ENCODE results near the gene RAI1. TPM values are rescaled to one million over a fixed set of nuclear protein-coding genes. Genes with fewer than 3 reads are reported as not detected.
A peak's percentile ranks its signal among the peaks of the same experiment; 100 is the strongest.

RAI1 gene
- total RNA-seq, 2 donors from 2014 or later = 35.9 to 42.9 TPM

DNA sequence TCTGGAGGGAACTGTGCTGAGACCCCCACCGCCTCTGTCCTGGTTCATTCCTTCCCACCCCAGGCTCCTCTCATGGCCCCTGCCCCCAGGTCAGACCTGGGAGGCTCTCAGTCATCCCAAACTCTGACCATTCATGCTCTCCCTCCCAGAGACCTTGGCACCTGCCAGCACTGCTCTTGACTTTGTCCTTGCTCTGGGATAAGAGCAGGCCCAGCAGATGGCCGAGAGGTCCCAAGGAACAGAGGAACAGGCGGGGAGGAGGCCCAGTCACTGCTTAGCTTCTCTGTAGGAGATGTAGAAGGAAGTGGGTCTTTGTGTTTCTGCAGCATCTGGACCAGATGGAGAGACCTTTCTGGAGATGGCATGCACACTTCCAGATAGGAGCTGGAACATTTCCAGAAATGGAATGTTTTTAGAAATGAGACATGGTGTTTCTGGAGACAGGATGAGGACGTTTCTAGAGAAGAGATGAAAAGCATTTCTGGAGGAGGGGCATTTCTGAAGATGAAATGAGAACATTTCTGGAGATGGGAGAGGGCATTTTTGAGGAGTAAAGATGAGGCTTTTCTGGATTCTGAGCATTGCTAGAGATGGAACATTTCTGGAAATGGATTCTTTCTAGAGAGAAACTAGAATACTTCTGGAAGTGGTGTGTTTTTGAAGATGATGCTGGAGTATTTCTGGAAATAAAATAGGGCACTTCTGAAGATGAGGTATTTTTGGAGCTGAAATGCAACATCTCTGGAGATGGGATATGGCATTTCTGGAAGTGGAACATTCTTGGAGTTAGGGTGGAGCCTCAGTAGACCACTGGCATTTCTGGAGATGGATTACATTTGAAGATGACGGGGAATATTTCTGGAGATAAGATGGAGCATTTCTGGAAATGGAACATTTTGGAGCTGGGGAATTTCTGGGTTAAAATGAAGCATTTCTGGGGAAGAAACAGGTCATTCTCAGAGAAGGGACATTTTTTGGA lies 55.2 kb downstream of the RAI1 start:
- no peaks in the 10 kb centered on the region for H3K9me3 ChIP-seq (ENCODE audit: control insufficient read depth, low read length)
- H3K9ac ChIP-seq (ENCODE audit: extremely low read depth, low read length, poor library complexity, severe bottlenecking) = no peak overlapping the region
- Mint-ChIP-seq H3K4me1 (peaks cover 20% of the 10 kb centered on the region), H3K4me3 (no peak overlapping the region), H3K36me3 (ENCODE audit: low read depth) (peaks cover 5% of the 10 kb centered on the region), H3K27me3 (ENCODE audit: insufficient read depth) (peaks cover 12% of the 10 kb centered on the region), H3K9me3 (no peaks in the 10 kb centered on the region), H3K27ac (no peak overlapping the region)
- TF ChIP-seq, protein P1, sequence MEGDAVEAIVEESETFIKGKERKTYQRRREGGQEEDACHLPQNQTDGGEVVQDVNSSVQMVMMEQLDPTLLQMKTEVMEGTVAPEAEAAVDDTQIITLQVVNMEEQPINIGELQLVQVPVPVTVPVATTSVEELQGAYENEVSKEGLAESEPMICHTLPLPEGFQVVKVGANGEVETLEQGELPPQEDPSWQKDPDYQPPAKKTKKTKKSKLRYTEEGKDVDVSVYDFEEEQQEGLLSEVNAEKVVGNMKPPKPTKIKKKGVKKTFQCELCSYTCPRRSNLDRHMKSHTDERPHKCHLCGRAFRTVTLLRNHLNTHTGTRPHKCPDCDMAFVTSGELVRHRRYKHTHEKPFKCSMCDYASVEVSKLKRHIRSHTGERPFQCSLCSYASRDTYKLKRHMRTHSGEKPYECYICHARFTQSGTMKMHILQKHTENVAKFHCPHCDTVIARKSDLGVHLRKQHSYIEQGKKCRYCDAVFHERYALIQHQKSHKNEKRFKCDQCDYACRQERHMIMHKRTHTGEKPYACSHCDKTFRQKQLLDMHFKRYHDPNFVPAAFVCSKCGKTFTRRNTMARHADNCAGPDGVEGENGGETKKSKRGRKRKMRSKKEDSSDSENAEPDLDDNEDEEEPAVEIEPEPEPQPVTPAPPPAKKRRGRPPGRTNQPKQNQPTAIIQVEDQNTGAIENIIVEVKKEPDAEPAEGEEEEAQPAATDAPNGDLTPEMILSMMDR (conservative IDR thresholded peaks at IDR 0.05) = no peak
- H3K36me3 ChIP-seq (ENCODE audit: control insufficient read depth, insufficient read depth, low read length) = peaks cover 25% of the 10 kb centered on the region
- peaks cover 21% of the 10 kb centered on the region for H3K4me1 ChIP-seq (ENCODE audit: control insufficient read depth, insufficient read depth, low read length)
- H3K27me3 ChIP-seq (ENCODE audit: control insufficient read depth, insufficient read depth, low read length, poor library complexity, severe bottlenecking) = no peaks in the 10 kb centered on the region
- H3K4me3 ChIP-seq (ENCODE audit: low read length) = no peak overlapping the region
- H3K27ac ChIP-seq (ENCODE audit: low read depth, low read length) = no peak overlapping the region
- DNase-seq = no peak
- 93 to 96% methylated on average over 4 to 5 of the region's 5 CpGs for WGBS, 2 experiments (ENCODE audit: insufficient coverage in 1 of 2, insufficient read length in 1 of 2)

DNA sequence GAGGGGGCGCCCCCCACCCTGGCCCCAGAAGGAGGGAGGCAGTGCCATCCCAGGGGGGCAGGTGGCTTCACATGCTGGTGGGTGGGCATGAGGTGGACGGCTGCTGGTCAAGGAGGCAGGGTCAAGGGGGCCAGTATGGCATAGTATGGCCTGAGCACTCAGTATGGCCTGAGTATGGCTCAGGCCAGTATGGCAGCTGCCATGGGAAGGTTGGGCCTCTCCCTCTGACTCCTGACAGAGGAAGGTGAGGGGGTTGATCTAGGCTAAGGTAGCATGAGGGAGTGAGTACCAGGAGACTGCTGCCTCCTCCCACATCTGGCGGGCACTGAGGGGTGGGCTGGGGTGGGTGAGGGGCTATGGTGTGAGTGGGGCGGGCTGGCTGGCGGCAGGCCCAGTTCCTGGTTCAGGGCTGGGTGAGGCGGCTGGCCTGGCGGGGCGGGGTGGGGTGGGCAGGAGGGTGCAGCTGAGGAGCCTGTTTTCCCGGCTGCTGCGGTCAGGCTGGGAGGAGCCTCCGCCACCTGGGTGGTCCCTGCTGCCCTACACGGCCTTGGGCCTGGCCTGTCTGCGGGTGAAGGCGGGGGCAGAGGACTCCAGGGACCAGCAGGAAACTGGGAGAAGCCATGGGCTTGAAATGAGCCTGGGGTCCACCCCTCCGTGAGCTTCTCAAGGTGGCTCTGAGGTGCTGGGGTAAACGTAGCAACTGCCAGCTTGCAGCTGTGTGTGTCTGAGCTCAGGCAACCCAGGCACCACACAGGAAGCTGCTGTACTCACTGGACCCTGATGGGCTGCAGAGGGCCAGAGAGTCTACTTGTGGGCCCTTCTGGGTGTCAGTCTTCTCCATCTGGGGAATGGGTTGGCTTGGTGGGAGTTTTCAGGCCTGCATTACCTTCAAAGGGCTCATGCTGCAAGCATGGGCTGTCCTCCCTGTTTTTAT lies 57.0 kb downstream of the RAI1 start:
- WGBS, 2 experiments (ENCODE audit: insufficient coverage in 1 of 2, insufficient read length in 1 of 2) = 74 to 90% methylated on average over 6 to 16 of the region's 16 CpGs
- Histone ChIP-seq H3K36me3 (ENCODE audit: control insufficient read depth, insufficient read depth, low read length) (peaks cover 11% of the 10 kb centered on the region), H3K4me3 (ENCODE audit: low read length) (no peak overlapping the region), H3K9me3 (ENCODE audit: control insufficient read depth, low read length) (no peaks in the 10 kb centered on the region), H3K4me1 (ENCODE audit: control insufficient read depth, insufficient read depth, low read length) (peaks cover 25% of the 10 kb centered on the region), H3K27ac (ENCODE audit: low read depth, low read length) (no peak overlapping the region), H3K9ac (ENCODE audit: extremely low read depth, low read length, poor library complexity, severe bottlenecking) (no peak overlapping the region), H3K27me3 (ENCODE audit: control insufficient read depth, insufficient read depth, low read length, poor library complexity, severe bottlenecking) (no peaks in the 10 kb centered on the region)
- H3K4me3 Mint-ChIP-seq = no peak overlapping the region
- peaks cover 20% of the 10 kb centered on the region for H3K4me1 Mint-ChIP-seq
- H3K36me3 Mint-ChIP-seq (ENCODE audit: low read depth) = peaks cover 5% of the 10 kb centered on the region
- H3K27ac Mint-ChIP-seq = no peak overlapping the region
- H3K27me3 Mint-ChIP-seq (ENCODE audit: insufficient read depth) = peaks cover 8% of the 10 kb centered on the region
- no peaks in the 10 kb centered on the region for H3K9me3 Mint-ChIP-seq
- TF ChIP-seq, protein P1 (conservative IDR thresholded peaks at IDR 0.05) = no peak
- peak; percentile 79 for DNase-seq

DNA sequence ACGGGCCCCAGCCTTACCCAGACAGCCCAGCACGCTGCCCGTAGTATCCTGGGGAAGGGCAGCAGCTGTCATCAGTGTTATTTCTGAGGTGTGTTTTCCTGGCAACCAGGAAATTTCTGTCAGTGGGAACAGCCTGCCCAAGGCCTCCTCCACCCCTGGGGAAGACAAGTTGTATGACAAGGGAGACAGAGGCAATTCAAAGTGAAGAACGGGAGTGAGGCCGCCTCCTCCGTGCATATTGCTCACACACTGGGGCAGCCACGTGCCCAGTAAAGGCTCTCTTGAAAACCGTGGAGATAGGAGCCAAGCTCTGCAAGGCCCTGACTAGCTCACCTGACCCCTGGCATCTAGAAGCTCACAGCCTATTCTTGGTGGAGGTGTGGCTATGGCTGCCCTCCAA lies 57.6 kb downstream of the RAI1 start:
- no peak overlapping the region for H3K27ac ChIP-seq (ENCODE audit: low read depth, low read length)
- Mint-ChIP-seq H3K27ac (no peak overlapping the region), H3K27me3 (ENCODE audit: insufficient read depth) (peaks cover 8% of the 10 kb centered on the region), H3K9me3 (no peaks in the 10 kb centered on the region), H3K4me3 (no peak overlapping the region), H3K36me3 (ENCODE audit: low read depth) (peaks cover under 1% of the 10 kb centered on the region), H3K4me1 (peaks cover 20% of the 10 kb centered on the region)
- peaks cover 5% of the 10 kb centered on the region for H3K36me3 ChIP-seq (ENCODE audit: control insufficient read depth, insufficient read depth, low read length)
- no peaks in the 10 kb centered on the region for H3K27me3 ChIP-seq (ENCODE audit: control insufficient read depth, insufficient read depth, low read length, poor library complexity, severe bottlenecking)
- WGBS, 2 experiments (ENCODE audit: insufficient coverage in 1 of 2, insufficient read length in 1 of 2) = 85% methylated on average over 8 of the region's 8 CpGs
- H3K4me1 ChIP-seq (ENCODE audit: control insufficient read depth, insufficient read depth, low read length) = peaks cover 25% of the 10 kb centered on the region
- TF ChIP-seq, protein P1 (conservative IDR thresholded peaks at IDR 0.05) = no peak
- no peaks in the 10 kb centered on the region for H3K9me3 ChIP-seq (ENCODE audit: control insufficient read depth, low read length)
- no peak for DNase-seq
- H3K4me3 ChIP-seq (ENCODE audit: low read length) = no peak overlapping the region
- H3K9ac ChIP-seq (ENCODE audit: extremely low read depth, low read length, poor library complexity, severe bottlenecking) = no peak overlapping the region

Data from endodermal cell (in vitro differentiated cells).